K562 (cell line): Measurements from ENCODE around the gene KRT71. TPM values are rescaled to one million over a fixed set of nuclear protein-coding genes. Genes with fewer than 3 reads are reported as not detected.

Source experiments
- ASH1L ChIP-seq: fragments of 450-650 bp; IDR thresholded peaks from 2 replicates; pipeline ENCODE4 v1.6.1; 2018; ENCODE audit warnings: borderline replicate concordance, mild to moderate bottlenecking, low read depth; ENCODE audit not compliant: partially characterized antibody
- PHF8 ChIP-seq: fragments of 200-600 bp; sonication (generic); IDR thresholded peaks from 2 replicates; pipeline ENCODE4 v1.6.1; 2012; ENCODE audit warnings: mixed run types, mild to moderate bottlenecking, inconsistent platforms, low read length, moderate library complexity, borderline replicate concordance
- polyA plus RNA-seq, 8 experiments: library from polyadenylated mRNA; depleted of rRNA in 4 of 8; stranded (reverse) in 5 of 8; unstranded in 3 of 8; fragments of >200 nt; fragmentation: Nextera tagmentation in 2 of 8; fragmentation: Illumina TruSeq in 1 of 8; extraction: Ambion mirVana in 2 of 8; extraction: Trizol in 1 of 8; gene quantifications; 2 replicates each; pipeline versions ENCODE4 v1.2.1 to v1.2.3, GENCODE V29; 2011 to 2014; ENCODE audit warnings: inconsistent platforms in 1 of 8, missing spikeins in 1 of 8
- total RNA-seq, 7 experiments: library from RNA; depleted of rRNA in 6 of 7; stranded (reverse); fragments of >200 nt in 6 of 7; fragmentation: Illumina TruSeq in 2 of 7; extraction: Trizol in 2 of 7; gene quantifications; 2 replicates each; pipeline versions ENCODE4 v1.2.1 to v1.2.3, GENCODE V29; 2011 to 2021; ENCODE audit warnings: low replicate concordance in 1 of 7
- TF ChIP-seq, protein P1 (sequence below): sonication (generic); formaldehyde crosslinking; IDR thresholded peaks from 2 replicates; pipeline ENCODE4 v1.8.1; 2023; ENCODE audit warnings: missing genetic modification reagents, mild to moderate bottlenecking, borderline replicate concordance
- TF ChIP-seq, protein P2 (sequence below): sonication (generic); formaldehyde crosslinking; IDR thresholded peaks from 2 replicates; pipeline ENCODE4 v1.9.0; 2022; ENCODE audit warnings: mild to moderate bottlenecking, missing genetic modification reagents

KRT71 gene
- total and polyA plus RNA-seq, 9 of the 15 experiments (the other 6 are each of a cell fraction or from before 2014, with no cell fraction given), result not detected

DNA sequence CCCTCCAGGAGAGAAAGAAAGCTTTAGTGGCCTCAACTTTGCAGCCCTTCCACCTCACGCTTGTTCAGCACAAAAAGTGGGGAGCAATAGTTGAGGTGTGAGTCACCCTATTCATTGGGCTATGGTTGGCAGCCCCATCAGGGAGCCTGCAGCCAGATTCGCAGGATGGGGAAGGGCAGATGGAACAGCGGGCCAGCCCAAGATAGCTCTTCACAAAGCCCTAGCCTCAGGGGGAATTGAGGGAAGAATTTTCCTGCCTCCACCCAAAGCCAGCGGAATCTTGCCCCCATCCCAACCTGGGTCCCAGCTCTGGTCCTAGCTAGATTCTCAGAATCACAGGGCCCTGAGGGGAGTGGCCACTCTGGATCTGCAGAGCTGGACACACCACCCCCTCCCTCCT is 29.1 kb downstream of the KRT71 start (continued):
- TF ChIP-seq, protein P1, sequence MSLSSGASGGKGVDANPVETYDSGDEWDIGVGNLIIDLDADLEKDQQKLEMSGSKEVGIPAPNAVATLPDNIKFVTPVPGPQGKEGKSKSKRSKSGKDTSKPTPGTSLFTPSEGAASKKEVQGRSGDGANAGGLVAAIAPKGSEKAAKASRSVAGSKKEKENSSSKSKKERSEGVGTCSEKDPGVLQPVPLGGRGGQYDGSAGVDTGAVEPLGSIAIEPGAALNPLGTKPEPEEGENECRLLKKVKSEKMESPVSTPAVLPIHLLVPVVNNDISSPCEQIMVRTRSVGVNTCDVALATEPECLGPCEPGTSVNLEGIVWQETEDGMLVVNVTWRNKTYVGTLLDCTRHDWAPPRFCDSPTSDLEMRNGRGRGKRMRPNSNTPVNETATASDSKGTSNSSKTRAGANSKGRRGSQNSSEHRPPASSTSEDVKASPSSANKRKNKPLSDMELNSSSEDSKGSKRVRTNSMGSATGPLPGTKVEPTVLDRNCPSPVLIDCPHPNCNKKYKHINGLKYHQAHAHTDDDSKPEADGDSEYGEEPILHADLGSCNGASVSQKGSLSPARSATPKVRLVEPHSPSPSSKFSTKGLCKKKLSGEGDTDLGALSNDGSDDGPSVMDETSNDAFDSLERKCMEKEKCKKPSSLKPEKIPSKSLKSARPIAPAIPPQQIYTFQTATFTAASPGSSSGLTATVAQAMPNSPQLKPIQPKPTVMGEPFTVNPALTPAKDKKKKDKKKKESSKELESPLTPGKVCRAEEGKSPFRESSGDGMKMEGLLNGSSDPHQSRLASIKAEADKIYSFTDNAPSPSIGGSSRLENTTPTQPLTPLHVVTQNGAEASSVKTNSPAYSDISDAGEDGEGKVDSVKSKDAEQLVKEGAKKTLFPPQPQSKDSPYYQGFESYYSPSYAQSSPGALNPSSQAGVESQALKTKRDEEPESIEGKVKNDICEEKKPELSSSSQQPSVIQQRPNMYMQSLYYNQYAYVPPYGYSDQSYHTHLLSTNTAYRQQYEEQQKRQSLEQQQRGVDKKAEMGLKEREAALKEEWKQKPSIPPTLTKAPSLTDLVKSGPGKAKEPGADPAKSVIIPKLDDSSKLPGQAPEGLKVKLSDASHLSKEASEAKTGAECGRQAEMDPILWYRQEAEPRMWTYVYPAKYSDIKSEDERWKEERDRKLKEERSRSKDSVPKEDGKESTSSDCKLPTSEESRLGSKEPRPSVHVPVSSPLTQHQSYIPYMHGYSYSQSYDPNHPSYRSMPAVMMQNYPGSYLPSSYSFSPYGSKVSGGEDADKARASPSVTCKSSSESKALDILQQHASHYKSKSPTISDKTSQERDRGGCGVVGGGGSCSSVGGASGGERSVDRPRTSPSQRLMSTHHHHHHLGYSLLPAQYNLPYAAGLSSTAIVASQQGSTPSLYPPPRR (CRISPR knock-in tag), result no peak
- TF ChIP-seq ASH1L (no peak), PHF8 (no peak)
- TF ChIP-seq, protein P2, sequence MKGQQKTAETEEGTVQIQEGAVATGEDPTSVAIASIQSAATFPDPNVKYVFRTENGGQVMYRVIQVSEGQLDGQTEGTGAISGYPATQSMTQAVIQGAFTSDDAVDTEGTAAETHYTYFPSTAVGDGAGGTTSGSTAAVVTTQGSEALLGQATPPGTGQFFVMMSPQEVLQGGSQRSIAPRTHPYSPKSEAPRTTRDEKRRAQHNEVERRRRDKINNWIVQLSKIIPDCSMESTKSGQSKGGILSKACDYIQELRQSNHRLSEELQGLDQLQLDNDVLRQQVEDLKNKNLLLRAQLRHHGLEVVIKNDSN (CRISPR knock-in tag), result no peak
